ENCODE results near the gene TPM4. TPM values are rescaled to one million over a fixed set of nuclear protein-coding genes. Genes with fewer than 3 reads are reported as not detected.

Gene TPM4
- total RNA-seq, 4 donors from 2014 or later = 471 to 530 (median 493) TPM

DNA sequence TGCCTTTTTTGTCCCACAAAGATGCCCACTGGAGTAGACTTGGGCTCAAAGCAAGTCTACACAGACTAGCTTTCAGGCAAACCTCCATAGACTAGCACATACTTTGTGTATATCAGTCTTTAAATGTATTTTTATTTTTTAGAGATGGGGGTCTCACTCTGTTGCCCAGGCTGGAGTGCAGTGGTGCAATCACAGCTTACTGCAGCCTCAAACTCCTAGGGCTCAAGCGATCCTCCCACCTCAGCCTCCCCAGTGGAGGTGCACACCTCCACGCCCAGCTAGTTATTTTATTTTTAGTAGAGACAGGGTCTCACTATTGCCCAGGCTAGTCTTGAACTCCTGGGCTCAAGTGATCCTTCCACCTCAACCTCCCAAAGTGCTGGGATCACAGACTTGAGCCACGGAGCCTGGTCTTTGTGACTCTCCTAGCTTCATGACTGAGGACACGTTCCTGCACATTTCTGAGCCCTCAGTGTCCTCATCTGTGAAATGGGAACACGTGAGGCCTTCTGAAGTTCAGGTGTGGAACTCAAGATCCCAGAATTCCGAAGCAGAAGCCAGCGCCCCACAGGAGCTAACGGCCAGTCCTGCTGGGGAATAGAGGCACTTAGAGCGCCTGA is 5.1 kb upstream of the TPM4 start:
- H3K36me3 ChIP-seq = no peaks in the 10 kb centered on the region
- H3K4me1 ChIP-seq = peaks cover 0 to 17% (median 6%) of the 10 kb centered on the region in 4 donors
- WGBS, 2 donors = 74 to 78% methylated on average over 9 of the region's 9 CpGs
- TF ChIP-seq, protein P1, sequence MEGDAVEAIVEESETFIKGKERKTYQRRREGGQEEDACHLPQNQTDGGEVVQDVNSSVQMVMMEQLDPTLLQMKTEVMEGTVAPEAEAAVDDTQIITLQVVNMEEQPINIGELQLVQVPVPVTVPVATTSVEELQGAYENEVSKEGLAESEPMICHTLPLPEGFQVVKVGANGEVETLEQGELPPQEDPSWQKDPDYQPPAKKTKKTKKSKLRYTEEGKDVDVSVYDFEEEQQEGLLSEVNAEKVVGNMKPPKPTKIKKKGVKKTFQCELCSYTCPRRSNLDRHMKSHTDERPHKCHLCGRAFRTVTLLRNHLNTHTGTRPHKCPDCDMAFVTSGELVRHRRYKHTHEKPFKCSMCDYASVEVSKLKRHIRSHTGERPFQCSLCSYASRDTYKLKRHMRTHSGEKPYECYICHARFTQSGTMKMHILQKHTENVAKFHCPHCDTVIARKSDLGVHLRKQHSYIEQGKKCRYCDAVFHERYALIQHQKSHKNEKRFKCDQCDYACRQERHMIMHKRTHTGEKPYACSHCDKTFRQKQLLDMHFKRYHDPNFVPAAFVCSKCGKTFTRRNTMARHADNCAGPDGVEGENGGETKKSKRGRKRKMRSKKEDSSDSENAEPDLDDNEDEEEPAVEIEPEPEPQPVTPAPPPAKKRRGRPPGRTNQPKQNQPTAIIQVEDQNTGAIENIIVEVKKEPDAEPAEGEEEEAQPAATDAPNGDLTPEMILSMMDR (IDR thresholded peaks at IDR 0.05) = no peak
- TF ChIP-seq POLR2A (IDR thresholded peaks at IDR 0.05) = no peak
- TF ChIP-seq EP300 (IDR thresholded peaks at IDR 0.05) = no peak
- no peaks in the 10 kb centered on the region for H3K9me3 ChIP-seq
- no peak overlapping the region for H3K4me3 ChIP-seq
- no peaks in the 10 kb centered on the region for H3K27me3 ChIP-seq
- peak overlapping the region in 3 of 4 donors; percentile 60 to 89 (median 73) for H3K27ac ChIP-seq
- DNase-seq (ENCODE audit: low spot score in 2 of 2) = no peak

DNA sequence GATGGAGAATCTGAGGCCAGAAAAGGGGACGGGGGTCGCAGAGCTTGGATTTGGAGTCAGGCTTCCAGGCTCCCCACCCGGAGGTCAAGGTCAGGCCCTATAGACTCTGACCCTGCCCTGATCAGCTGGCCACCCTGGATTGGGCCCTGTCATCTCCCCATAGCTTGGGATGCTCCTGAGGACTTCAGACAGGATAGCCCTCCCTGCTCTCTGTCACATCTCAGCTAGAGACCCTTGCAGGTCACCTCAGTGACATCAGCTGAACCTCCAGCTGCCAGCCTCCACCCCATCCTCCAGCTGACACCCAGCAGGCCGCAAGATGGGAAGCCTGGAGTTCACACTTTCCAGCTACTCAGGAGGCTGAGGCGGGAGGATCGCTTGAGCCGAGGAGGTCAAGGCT is 2.8 kb upstream of the TPM4 start:
- Histone ChIP-seq H3K27me3 (no peaks in the 10 kb centered on the region), H3K27ac (peak overlapping the region in 1 of 4 donors; percentile 73), H3K4me3 (no peak overlapping the region), H3K36me3 (no peaks in the 10 kb centered on the region), H3K9me3 (no peaks in the 10 kb centered on the region), H3K4me1 (peaks cover 0 to 23% (median 20%) of the 10 kb centered on the region in 4 donors)
- no peak for DNase-seq (ENCODE audit: low spot score in 2 of 2)
- 86 to 91% methylated on average over 7 of the region's 7 CpGs for WGBS, 2 donors
- TF ChIP-seq EP300 (IDR thresholded peaks at IDR 0.05) = no peak
- TF ChIP-seq, protein P1 (IDR thresholded peaks at IDR 0.05) = no peak
- TF ChIP-seq POLR2A (IDR thresholded peaks at IDR 0.05) = no peak

- no peaks in the 10 kb centered on the region for H3K36me3 ChIP-seq
- peak overlapping the region in 2 of 4 donors; percentile 98 to 100 for H3K27ac ChIP-seq
- H3K4me1 ChIP-seq = peaks cover 0 to 27% (median 21%) of the 10 kb centered on the region in 4 donors
- no peaks in the 10 kb centered on the region for H3K9me3 ChIP-seq
- no peak for DNase-seq (ENCODE audit: low spot score in 2 of 2)
- TF ChIP-seq, protein P1 (IDR thresholded peaks at IDR 0.05) = no peak
- TF ChIP-seq POLR2A (IDR thresholded peaks at IDR 0.05) (no peak), EP300 (IDR thresholded peaks at IDR 0.05) (no peak)
- H3K27me3 ChIP-seq = no peaks in the 10 kb centered on the region
- H3K4me3 ChIP-seq = no peak overlapping the region
- WGBS, 2 donors = 60 to 63% methylated on average over 3 of the region's 3 CpGs
Measured at GRCh38 chr19:16073988-16074387, 2.3 kb upstream of the TPM4 start.

- Histone ChIP-seq H3K27me3 (no peaks in the 10 kb centered on the region), H3K9me3 (no peaks in the 10 kb centered on the region), H3K36me3 (no peaks in the 10 kb centered on the region), H3K4me3 (no peak overlapping the region), H3K4me1 (peaks cover 0 to 34% (median 27%) of the 10 kb centered on the region in 4 donors), H3K27ac (peak overlapping the region; percentile 98 to 100 (median 100))
- DNase-seq (ENCODE audit: low spot score in 2 of 2) = no peak
- TF ChIP-seq POLR2A (IDR thresholded peaks at IDR 0.05) (no peak), EP300 (IDR thresholded peaks at IDR 0.05) (no peak)
- TF ChIP-seq, protein P1 (IDR thresholded peaks at IDR 0.05) = no peak
- WGBS, 2 donors = 92 to 96% methylated on average over 10 of the region's 10 CpGs
Measured at GRCh38 chr19:16074488-16075365, 1.6 kb upstream of the TPM4 start.
